Measurements from ENCODE around the gene RGCC.

DNA sequence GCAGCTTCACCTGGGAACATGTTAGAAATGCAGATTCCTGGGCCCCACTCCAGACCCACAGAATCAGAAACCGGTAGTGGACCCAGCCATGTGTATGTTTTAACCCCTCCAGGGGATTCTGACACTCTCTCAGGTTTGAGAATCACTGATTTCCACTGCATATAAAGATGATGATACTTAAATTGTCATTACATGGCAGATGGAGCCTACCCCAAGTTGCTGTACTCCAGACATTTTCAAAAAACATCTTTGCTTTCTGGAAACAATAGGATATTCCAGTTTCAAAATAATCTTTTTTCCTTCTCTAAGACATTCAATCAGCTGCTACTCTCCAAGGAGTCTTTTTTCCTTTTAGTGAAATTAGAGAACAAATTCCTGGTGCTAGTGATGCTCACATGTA, 48.6 kb upstream of the RGCC start:
- TF ChIP-seq, protein P1, sequence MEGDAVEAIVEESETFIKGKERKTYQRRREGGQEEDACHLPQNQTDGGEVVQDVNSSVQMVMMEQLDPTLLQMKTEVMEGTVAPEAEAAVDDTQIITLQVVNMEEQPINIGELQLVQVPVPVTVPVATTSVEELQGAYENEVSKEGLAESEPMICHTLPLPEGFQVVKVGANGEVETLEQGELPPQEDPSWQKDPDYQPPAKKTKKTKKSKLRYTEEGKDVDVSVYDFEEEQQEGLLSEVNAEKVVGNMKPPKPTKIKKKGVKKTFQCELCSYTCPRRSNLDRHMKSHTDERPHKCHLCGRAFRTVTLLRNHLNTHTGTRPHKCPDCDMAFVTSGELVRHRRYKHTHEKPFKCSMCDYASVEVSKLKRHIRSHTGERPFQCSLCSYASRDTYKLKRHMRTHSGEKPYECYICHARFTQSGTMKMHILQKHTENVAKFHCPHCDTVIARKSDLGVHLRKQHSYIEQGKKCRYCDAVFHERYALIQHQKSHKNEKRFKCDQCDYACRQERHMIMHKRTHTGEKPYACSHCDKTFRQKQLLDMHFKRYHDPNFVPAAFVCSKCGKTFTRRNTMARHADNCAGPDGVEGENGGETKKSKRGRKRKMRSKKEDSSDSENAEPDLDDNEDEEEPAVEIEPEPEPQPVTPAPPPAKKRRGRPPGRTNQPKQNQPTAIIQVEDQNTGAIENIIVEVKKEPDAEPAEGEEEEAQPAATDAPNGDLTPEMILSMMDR (IDR thresholded peaks at IDR 0.05) = no peak
- TF ChIP-seq POLR2A (IDR thresholded peaks at IDR 0.05) = no peak

Data from uterus (tissue), 2 donors.